ENCODE data around the gene CWC25.

DNA sequence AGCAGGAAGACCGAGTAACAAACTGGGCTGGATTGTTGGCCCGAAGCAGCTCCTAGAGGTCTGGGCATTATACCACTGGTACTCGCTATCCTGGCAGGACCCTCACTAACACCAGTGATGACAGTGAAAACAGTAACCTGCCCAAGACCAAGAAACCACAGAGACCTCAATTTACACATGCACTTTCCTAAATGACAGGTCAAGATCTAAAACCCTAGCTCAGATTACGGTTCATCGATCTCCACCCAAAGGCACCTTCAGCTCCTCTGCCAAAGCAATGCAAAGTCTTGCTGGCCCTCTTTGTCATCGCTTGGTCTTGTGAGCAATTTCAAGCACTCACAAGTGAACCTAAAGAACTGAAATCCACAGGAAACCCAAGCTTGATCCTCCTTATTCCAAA, 27.3 kb downstream of the CWC25 start:
- TF ChIP-seq, protein P1, sequence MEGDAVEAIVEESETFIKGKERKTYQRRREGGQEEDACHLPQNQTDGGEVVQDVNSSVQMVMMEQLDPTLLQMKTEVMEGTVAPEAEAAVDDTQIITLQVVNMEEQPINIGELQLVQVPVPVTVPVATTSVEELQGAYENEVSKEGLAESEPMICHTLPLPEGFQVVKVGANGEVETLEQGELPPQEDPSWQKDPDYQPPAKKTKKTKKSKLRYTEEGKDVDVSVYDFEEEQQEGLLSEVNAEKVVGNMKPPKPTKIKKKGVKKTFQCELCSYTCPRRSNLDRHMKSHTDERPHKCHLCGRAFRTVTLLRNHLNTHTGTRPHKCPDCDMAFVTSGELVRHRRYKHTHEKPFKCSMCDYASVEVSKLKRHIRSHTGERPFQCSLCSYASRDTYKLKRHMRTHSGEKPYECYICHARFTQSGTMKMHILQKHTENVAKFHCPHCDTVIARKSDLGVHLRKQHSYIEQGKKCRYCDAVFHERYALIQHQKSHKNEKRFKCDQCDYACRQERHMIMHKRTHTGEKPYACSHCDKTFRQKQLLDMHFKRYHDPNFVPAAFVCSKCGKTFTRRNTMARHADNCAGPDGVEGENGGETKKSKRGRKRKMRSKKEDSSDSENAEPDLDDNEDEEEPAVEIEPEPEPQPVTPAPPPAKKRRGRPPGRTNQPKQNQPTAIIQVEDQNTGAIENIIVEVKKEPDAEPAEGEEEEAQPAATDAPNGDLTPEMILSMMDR (IDR thresholded peaks at IDR 0.05) = no peak
- TF ChIP-seq POLR2A (IDR thresholded peaks at IDR 0.05) = no peak

All from heart left ventricle (tissue), 13 donors.